ENCODE data around the gene NAE1.

Gene NAE1

DNA sequence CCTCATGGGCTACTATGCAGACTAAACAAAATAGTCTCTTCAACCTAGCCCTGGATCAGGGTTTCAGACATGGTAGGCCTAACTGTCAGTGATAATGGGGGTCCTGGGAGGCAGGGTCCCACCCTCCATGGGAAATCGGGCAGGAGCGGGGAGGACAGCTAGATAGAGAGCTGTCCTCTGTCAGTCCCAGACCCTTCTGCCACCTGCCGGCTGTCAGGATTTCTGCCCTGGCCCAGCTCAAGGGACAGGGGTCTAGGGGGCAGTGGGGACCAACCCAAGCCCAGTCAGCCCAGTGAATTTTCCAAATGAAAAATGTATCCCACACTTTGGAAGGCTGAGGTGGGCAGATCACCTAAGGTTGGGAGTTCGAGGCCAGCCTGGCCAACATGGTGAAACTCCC lies 18.8 kb upstream of the NAE1 start:
- DNase-seq: no peak

DNA sequence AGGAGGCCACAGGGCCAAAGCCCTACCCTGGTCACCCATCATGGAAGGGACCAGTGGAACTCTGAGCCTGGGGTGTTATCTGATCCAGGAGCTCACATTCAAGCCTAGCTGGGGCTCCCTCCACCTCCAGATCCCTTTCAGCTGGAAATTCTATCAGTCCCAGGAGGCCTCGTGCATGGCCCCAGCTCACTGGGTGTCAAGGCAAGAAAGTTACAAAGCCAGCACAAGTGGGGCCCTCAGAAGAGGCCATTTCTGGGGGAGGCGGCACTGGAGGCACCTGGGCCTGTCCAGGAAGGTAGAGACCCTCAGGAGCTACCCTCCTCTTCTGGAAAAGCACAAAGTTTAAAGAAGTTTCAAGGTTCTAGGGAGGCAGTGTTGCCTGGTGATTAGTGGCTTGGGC lies 18.2 kb upstream of the NAE1 start:
- no peak for DNase-seq

DNA sequence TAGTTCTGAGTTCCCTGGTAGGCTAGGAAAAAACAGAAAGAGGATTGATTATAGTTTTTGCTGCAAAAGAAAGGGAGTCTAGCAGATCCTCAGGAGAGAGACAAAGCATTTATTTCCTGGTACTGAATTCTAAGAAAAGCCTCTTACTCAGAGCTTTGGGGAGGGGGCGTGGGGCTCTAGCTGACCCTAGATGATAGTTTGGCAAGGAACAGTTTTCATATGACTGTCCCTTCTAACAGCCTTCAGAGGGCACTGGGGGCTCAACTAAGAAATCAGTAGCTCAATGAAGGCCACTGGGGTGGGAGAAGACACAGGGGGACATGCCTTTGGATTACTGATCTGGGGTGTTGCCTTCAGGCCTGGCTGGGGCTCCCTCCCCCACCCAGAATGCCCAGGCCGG lies 17.4 kb upstream of the NAE1 start:
- no peak for DNase-seq

- DNase-seq: no peak
These were observed 16.8 kb upstream of the NAE1 start for GRCh38 chr16:66847533-66848067.

- DNase-seq: no peak
These were observed 16.1 kb upstream of the NAE1 start for GRCh38 chr16:66846831-66847230.

- DNase-seq: no peak
These were observed 15.5 kb upstream of the NAE1 start for GRCh38 chr16:66846266-66846665.

DNA sequence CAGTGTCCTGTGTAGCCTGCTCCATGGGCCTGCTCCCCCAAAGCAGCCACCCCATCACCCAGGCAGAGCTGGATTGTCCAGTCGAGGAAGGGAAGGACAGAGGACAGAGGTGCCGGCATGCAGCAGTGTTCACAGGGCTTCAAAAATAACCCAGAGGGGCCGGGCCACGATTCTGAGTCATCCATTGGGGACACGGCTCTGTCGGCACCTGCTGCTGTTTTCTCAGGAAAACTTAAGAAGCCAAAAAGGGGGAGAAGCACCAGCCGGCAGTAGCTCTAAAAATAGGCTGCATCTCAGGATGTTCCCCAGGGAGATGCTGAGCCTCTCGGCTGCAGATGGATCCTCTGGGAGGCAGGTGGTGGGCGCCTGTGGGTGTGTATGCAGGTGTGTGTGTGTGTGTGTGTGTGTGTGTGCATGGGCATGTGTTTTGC lies 15.0 kb upstream of the NAE1 start:
- DNase-seq: no peak

DNA sequence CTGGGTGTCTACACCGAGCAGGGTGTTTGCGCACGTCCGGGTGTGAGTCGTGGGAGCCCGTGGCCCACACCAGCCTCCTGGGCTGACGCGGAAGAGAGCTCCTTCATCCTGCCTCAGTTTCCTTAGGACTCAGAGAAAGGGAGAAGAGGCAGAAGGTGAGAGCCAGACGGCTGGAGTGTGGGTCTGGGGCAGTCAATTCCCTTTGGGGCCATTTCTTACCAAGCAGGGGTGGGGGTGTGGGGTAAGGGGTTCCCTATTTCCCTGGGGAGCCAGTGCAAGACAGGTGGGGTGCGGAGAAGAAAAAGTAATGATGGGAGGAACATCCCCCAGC lies 14.3 kb upstream of the NAE1 start:
- DNase-seq: no peak

DNA sequence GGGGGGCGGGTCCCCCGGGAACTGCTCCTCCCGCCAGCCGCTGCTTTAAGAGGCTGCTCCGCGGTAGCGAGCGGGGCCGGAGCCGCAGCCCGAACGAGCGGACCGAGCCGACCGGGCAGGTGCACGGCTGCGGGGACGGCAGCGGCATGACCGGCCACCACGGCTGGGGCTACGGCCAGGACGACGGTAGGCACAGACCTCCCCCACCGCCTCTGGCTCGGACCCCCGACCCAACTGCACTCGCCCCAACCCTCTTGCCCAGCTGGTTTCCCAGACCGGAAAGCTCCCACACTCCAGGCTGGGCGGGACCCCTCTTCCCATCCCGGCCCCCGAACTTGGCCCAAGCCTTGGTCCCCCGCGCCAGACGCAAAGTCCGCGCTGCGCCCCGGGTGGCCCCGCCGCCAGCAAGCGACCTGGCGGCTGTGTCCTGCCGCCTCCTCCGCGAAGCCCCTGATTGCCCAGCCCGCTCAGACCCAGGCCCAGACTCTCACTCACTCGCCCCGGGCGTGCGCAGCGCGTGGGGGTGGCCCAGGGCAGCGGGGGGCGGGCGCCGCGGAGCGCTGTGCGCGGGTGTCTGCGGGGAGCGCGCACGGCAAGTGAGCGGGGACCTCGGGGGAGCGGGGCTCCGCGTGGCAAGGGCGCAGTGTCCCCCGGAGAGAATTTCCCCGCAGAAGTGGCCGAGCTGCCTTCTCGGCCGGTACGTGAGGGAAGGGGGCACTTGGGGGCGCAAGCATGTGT lies 13.7 kb upstream of the NAE1 start, which contains the start of gene CA7:
Gene CA7 (plus strand): TSS at position 73 of the 738 bp plus-strand sequence. CDS start 74 bp downstream, at position 147.
- DNase-seq: no peak

GRCh38 chr16:66844009-66844341 lies 13.2 kb upstream of the NAE1 start:
- DNase-seq: no peak

- no peak for DNase-seq
These were observed 12.4 kb upstream of the NAE1 start for GRCh38 chr16:66843191-66843590.

- DNase-seq: no peak
These were observed 12.0 kb upstream of the NAE1 start for GRCh38 chr16:66842765-66843164.

DNA sequence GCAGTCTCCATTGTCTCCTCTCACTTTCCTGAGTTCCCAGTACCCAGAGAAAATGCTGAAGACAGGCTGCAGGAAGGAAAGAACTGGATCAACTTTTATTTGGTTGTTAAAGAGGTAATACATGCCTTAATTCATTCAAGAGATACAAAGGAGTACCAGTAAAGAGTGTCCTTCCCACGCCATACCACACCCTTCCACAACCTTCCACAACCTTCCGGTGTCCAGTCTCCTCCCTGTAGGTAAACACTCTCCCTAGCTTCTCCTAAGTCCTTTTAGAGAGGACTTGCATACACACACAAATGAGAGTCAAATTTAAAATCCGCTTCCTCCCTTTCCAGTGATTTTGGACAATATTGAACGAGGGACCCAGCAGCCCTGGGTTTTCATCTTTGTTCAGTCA lies 10.6 kb upstream of the NAE1 start:
- DNase-seq: no peak

DNA sequence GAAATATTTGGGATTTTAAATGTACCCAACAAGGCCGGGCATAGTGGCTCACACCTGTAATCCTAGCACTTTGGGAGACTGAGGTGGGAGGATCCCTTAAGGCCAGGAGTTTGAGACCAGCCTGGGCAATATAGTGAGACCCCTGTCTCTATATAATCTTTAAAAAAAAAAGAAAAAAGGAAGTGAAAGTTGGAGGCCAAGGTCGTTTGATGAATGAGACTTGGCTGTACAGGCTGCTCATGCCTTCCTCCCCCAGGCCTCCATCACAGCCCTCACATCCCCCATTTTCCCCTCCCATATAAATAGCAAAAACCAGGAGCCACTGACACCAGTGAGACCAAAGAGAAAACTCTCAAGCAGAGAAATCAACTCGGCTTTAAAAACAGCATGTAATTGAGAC lies 10.1 kb upstream of the NAE1 start:
- DNase-seq: no peak

- DNase-seq: no peak
These were observed 4.0 kb upstream of the NAE1 start for GRCh38 chr16:66834746-66835145.

DNA sequence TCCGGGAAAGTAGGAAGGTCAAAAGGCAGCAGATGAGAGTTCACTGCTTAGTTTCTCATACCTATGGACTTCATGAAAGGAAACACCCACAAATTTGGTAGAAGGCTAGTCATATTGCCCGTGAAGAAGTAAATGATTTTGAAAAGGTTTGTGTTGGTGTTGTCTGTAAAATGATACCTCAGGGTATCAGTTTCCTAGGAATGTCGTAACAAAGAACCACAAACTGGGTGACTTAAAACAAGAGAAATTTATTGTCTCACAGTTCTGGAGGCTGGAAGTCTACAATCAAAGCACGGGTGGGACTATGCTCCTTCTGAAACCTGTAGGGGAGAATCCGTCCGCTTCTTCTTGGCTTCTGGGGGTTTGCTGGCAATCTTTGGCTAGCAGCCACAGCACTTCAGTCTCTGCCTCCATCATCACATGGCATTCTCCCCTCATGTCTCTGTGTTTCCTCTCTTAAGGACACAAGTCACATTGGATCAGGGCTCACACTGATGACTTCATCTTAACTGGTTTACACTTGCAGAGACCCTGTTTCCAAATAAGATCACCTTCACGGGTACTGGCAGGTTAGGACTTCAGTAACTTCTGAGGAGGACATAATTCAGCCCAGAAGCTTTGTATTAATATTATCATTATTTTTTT lies 2.0 kb upstream of the NAE1 start:
- no peak for DNase-seq

- no peak for DNase-seq
These were observed 1.4 kb upstream of the NAE1 start for GRCh38 chr16:66832190-66832589.

DNA sequence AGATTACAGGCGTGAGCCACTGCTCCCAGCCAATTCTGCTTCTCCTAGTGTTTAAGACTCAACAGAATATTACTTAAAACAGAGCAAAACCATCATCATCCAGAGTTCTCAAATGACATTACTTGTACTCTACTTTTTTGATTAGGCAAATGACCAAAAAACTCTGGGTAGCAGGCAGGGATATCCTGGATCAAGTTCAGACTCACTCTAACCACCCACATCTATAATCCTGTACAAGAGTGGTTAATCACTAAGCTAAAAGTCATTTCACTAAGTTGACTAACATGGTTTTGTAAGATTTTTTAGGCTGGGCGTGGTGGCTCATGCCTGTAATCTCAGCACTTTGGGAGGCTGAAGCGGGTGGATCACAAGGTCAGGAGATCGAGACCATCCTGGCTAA lies 6.8 kb downstream of the NAE1 start:
- no peak for DNase-seq

DNA sequence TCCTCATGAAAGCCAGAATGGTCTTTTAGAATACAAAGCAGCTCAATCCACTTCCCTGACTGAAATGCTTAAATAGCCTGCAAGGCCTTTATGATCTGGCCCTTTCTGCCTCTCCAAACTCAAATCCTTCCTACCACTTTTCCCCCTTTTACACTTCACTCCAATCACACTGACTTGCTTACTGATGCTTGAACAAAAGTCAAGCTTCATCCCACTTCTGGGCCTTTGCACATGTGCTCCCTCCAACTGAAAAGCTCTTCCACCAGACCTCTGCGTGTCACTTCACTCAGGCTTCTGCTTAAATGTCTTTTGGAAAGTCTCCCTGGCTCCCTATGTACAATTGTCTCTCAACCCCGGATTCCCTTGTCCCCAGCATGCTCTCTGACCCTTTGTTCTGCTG lies 16.0 kb downstream of the NAE1 start:
- DNase-seq: no peak

DNA sequence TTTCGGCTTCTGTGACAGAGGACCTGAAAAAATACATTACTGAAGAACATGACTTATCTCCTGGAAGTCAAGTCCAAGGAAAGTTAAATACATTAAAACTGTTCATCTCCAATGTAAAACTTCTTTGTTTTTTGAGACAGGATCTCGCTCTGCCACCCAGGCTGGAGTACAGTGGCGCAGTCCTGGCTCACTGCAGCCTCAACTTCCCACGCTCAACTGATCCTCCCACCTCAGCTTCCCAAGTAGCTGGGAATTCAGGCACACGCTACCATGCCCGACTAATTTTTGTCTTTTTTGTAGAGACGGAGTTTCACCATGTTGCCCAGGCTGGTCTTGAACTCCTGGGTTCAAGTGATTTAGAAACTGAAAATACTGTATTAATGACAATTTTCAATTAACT lies 19.7 kb downstream of the NAE1 start:
- DNase-seq: no peak

GRCh38 chr16:66810391-66810790 lies 20.4 kb downstream of the NAE1 start:
- DNase-seq: no peak

DNA sequence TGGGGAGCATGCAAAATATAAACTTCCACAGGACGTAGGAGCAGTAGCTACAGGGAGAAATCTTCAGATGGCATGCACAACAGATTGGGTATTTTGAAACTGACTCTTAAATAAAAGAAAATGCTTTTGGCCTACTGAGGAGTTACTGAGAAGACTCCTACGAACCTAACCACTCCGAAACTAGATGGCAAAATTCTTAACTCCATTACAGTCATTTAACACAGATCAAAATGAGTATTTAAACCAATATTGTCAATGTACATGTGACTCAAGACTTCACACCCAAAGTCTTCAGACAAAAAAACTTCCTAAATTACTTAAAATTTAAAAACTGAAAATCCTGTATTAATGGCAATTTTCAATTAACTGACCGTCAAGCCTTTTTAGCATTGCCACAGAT lies 21.0 kb downstream of the NAE1 start:
- DNase-seq: no peak

DNA sequence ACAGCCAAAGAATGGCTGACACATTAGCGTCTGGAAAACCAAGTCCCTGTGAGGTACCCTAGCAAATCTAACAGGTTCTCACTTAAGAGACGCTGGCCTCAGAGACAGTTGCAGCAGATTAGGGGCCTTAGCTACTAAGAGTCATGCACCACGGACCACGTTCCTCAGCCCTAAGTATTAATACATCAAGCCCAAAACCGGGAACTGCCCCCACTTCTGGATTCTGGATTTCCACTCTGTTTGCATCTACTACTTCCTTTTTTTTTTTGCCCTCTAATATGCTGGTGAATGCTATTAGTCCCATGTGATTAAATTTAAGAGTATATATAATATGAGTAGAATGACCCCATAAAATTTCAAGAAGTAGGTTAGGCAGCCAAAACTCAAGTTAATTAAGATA lies 28.6 kb downstream of the NAE1 start:
- DNase-seq: no peak

DNA sequence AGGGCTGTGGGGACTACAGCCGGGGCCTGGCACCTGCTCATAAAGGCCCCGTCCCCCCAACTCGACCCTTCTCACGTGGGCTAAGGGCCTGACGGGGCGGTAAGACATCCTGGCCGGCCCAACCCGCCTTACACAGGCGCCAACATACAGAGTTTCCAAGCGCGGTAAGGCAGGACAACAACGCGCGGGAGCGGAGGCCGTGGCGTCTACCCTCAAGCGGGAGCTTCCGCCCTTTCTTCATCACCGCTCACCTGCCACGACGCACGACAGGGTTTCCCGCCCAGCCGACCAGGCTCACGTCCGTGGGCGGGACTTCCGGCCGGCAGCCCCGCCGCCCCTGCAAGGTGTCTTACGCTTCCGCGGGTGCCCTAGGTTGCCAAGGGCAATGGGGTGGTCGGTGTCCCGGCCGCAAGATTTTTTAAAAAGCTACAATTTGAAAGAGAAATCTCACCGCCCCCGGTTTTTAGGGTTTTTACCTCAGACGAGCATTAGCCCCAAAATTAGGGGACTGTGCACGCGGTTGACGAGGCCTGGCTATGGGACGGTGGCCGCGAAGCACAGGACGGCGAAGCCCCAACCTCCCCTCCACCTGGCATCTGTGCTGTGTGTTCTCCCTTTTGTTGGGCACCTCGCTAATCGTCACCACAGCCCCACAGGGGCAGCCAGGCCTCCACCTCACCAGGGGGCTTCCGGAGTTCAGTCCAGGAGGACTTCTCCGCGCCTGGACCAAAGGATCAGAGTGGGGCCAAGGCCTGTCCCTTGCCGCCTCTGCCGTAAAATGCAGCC lies 29.3 kb downstream of the NAE1 start, which contains the start of gene TERB1:
Gene TERB1 (minus strand): TSS at position 265 of the 786 bp plus-strand sequence. CDS start 4,786 bp downstream, outside the sequence.
- no peak for DNase-seq
